ENCODE data around the gene LHPP. TPM values are rescaled to one million over a fixed set of nuclear protein-coding genes. Genes with fewer than 3 reads are reported as not detected.

LHPP gene
- total RNA-seq, 2 experiments from 2014 or later, result 11.1 to 15.1 TPM

DNA sequence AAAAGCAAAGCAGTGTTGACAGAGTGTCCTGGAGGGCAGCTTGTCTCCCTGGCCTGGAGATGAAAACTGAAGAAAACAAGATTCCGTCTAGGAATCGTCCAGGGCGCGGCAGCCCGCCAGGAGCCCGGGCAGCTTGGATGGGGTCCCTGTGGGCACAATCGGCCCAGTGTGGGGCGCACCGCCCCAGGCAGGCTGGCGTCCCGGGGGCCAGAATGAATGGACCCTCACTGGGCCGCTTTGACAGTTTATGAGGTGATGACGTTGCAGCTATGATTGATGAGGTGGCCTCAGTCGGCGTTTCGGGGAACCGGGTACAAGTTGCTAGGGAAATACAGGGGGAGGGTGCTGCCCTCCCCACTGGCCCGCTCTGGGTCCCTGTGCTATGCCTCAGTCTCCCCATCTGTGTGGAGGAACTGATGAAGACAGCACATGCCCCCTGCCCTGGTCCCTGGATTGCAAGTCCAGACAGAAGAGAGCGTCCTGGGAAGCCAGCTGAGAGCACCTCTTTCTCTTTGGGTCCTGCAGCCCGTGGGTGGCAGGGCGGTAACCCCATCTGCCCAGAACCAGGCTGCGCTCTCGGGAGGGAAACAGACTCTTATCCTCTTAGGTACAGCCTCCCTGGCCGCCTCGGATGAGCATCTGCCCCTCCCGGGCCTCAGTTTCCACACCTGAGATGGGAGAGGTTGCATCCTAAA lies 131.3 kb downstream of the LHPP start:
- ChIA-PET POLR2A (interaction anchor here (1.6 kb wide), 1 partner anchor 10 kb away, joined by 3 read pairs; no protein-coding TSS in a partner anchor), CTCF (no interaction called here)
- Mint-ChIP-seq H3K27ac (no peak overlapping the region), H3K9me3 (peaks cover 5% of the 10 kb centered on the region), H3K36me3 (ENCODE audit: low read depth) (peaks cover 4% of the 10 kb centered on the region), H3K4me3 (no peak overlapping the region), H3K27me3 (no peaks in the 10 kb centered on the region), H3K4me1 (ENCODE audit: low read depth) (peaks cover 3% of the 10 kb centered on the region)
- DNase-seq, result no peak
- intact Hi-C loops (cut with micrococcal nuclease), result no loop called here
- TF ChIP-seq, protein P1, sequence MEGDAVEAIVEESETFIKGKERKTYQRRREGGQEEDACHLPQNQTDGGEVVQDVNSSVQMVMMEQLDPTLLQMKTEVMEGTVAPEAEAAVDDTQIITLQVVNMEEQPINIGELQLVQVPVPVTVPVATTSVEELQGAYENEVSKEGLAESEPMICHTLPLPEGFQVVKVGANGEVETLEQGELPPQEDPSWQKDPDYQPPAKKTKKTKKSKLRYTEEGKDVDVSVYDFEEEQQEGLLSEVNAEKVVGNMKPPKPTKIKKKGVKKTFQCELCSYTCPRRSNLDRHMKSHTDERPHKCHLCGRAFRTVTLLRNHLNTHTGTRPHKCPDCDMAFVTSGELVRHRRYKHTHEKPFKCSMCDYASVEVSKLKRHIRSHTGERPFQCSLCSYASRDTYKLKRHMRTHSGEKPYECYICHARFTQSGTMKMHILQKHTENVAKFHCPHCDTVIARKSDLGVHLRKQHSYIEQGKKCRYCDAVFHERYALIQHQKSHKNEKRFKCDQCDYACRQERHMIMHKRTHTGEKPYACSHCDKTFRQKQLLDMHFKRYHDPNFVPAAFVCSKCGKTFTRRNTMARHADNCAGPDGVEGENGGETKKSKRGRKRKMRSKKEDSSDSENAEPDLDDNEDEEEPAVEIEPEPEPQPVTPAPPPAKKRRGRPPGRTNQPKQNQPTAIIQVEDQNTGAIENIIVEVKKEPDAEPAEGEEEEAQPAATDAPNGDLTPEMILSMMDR (IDR thresholded peaks at IDR 0.05), result no peak
- no peak for ATAC-seq

DNA sequence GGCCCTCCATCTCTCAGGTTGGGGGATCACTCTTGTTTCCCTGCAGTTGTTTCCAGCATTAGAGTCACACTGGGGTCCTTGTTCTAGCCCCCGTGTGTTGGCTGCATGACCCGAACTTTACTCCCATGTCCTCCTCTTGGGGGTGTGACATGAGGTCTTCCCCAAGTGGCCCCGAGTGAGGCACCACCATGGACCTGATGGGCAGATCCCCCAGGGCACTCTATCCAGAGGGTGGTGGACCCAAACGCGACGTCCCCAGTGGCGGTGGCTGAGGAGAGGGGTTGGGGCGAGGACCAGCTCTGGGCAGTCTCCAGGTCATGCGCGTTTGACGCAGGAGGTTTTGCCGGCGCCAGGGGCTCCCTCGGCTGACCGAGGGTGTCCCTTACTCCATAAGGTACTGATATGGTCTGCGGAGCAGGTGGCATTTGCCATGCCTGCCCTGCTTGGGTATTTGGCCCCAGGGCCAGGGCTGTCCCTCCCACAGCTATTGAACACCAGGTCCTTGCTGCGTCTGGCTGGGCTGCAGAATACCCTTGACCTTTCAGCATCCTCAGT lies 131.9 kb downstream of the LHPP start:
- peaks cover 3% of the 10 kb centered on the region for H3K4me1 Mint-ChIP-seq (ENCODE audit: low read depth)
- peaks cover 4% of the 10 kb centered on the region for H3K36me3 Mint-ChIP-seq (ENCODE audit: low read depth)
- POLR2A ChIA-PET, result interaction anchor here (1.6 kb wide), 1 partner anchor 9 kb away, joined by 3 read pairs; no protein-coding TSS in a partner anchor

DNA sequence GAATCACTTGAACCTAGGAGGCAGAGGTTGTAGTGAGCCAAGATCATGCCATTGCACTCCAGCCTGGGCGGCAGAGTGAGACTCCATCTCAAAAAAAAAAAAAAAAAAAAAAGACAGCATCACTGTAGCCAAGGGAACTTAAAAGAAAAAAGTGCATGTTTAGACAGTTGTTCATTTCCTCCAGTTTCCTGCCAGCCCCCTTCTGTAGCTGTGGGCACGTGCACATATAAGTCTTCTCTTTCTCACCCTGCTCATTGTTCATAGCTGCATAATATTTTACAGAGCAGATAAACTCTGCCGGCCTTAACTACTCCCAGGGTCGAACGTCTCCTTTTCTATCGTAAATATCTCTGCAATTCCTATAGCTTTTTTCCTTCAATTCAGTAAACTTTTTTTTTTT lies 132.6 kb downstream of the LHPP start:
- intact Hi-C loops (cut with micrococcal nuclease), result no loop called here
- H3K27ac Mint-ChIP-seq, result no peak overlapping the region
- peaks cover 3% of the 10 kb centered on the region for H3K4me1 Mint-ChIP-seq (ENCODE audit: low read depth)
- peaks cover 5% of the 10 kb centered on the region for H3K9me3 Mint-ChIP-seq
- CTCF ChIA-PET, result no interaction called here
- no peak for ATAC-seq
- no peak for DNase-seq
- no peak overlapping the region for H3K4me3 Mint-ChIP-seq
- POLR2A ChIA-PET, result interaction anchor here (0.8 to 1.6 kb wide), 2 partner anchors 8 to 17 kb away, joined by 3 to 8 read pairs; no protein-coding TSS in a partner anchor
- TF ChIP-seq, protein P1 (IDR thresholded peaks at IDR 0.05), result no peak
- peaks cover 4% of the 10 kb centered on the region for H3K36me3 Mint-ChIP-seq (ENCODE audit: low read depth)
- no peaks in the 10 kb centered on the region for H3K27me3 Mint-ChIP-seq

More for the DNA sequence above, 131.9 kb downstream of the LHPP start:
- no peak overlapping the region for H3K4me3 Mint-ChIP-seq
- no peak overlapping the region for H3K27ac Mint-ChIP-seq
- intact Hi-C loops (cut with micrococcal nuclease), result no loop called here
- CTCF ChIA-PET, result no interaction called here
- DNase-seq, result no peak
- TF ChIP-seq, protein P1 (IDR thresholded peaks at IDR 0.05), result no peak
- H3K27me3 Mint-ChIP-seq, result no peaks in the 10 kb centered on the region
- no peak for ATAC-seq
- H3K9me3 Mint-ChIP-seq, result peaks cover 5% of the 10 kb centered on the region

DNA sequence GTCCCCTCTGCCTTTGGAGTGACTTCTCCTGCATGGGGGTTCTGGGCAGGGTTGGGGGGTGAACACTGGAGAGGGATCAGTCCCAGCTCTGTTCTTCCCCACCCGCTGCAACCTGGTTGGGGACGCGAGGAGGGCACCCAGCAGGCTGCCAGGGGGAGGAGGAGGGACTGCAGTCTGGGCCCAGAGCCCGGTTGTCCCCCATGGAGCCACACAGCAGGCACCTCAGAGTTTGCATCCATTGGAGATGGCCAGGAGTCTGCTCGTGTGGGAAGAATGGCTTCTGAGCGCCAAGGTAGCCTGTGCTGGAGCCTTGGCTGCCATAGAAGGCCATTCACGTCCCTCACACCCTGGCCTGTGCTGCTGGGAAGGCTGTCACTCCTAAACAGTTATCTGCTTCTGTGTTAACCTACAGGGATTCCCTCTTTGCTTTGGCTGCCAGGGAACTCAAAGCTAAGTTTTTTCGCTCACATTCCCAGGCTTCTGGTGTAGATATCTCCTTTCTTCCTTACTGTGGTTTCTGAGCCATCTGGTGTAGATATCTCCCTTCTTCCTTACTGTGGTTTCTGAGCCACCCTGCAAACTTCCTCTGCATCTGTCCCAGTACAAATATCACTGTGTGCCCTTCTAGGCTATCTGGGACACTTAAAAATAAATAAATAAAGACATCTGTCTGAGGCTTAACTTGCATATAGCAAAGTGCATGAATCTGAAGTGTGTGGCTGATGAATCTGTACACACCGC lies 133.7 kb downstream of the LHPP start:
- TF ChIP-seq, protein P1 (IDR thresholded peaks at IDR 0.05), result no peak
- intact Hi-C loops (cut with micrococcal nuclease), result no loop called here
- POLR2A ChIA-PET, result no interaction called here
- peaks cover 4% of the 10 kb centered on the region for H3K36me3 Mint-ChIP-seq (ENCODE audit: low read depth)
- no peak overlapping the region for H3K4me3 Mint-ChIP-seq
- no peak for ATAC-seq
- no peaks in the 10 kb centered on the region for H3K27me3 Mint-ChIP-seq
- no peak overlapping the region for H3K27ac Mint-ChIP-seq
- CTCF ChIA-PET, result no interaction called here
- peaks cover 3% of the 10 kb centered on the region for H3K4me1 Mint-ChIP-seq (ENCODE audit: low read depth)
- no peak for DNase-seq
- H3K9me3 Mint-ChIP-seq, result peaks cover 5% of the 10 kb centered on the region

Measured in activated CD8-positive, alpha-beta T cell treated with anti-CD3 and anti-CD28 coated beads for 36 hours (primary cell).